Natural killer cell treated with Interleukin-12 subunit alpha and Interleukin-12 subunit beta and Interleukin-15 and Interleukin-18, amount 100 ng/mL, for 72 hours (primary cell): ENCODE measurements around the gene MRPL44. TPM values are rescaled to one million over a fixed set of nuclear protein-coding genes. Genes with fewer than 3 reads are reported as not detected.

Experiments used
- ATAC-seq, 2 donors: fragments of 150-1000 bp; cut with Tn5 transposase in 1 of 2; sonication (Bioruptor Pico), chemical (Tn5 transposase) in 1 of 2; 2 replicates each; pipeline ENCODE4 v1.10.0; 2021
- DNase-seq: peaks from one replicate; pipeline ENCODE4 v3.0.0; 2022; ENCODE audit warnings: low spot score
- H3K27ac Mint-ChIP-seq, 2 donors: 1 replicate in 1 of 2; 2 replicates in 1 of 2; pipeline ENCODE4 v1.8.0; 2022; ENCODE audit warnings: mixed read lengths in 2 of 2, mild to moderate bottlenecking in 1 of 2, moderate library complexity in 1 of 2
- H3K27me3 Mint-ChIP-seq, 2 donors: 1 replicate in 1 of 2; 2 replicates in 1 of 2; pipeline ENCODE4 v1.8.0; 2022; ENCODE audit warnings: mixed read lengths in 2 of 2
- H3K36me3 Mint-ChIP-seq: one replicate; pipeline ENCODE4 v1.8.0; 2022; ENCODE audit warnings: mixed read lengths
- H3K4me1 Mint-ChIP-seq, 2 donors: 1 replicate in 1 of 2; 2 replicates in 1 of 2; pipeline ENCODE4 v1.8.0; 2022; ENCODE audit warnings: low read depth in 2 of 2, mixed read lengths in 2 of 2, mild to moderate bottlenecking in 1 of 2
- H3K4me3 Mint-ChIP-seq: one replicate; pipeline ENCODE4 v1.8.0; 2022; ENCODE audit warnings: mixed read lengths
- H3K9me3 Mint-ChIP-seq: 2 replicates; pipeline ENCODE4 v1.8.0; 2022; ENCODE audit warnings: mixed read lengths
- total RNA-seq, 2 donors: library from RNA; stranded (reverse); gene quantifications; one replicate each; pipeline ENCODE4 v1.2.3, GENCODE V29; 2022

The MRPL44 gene
- total RNA-seq, 2 donors from 2014 or later: 29.0 to 29.1 TPM

DNA sequence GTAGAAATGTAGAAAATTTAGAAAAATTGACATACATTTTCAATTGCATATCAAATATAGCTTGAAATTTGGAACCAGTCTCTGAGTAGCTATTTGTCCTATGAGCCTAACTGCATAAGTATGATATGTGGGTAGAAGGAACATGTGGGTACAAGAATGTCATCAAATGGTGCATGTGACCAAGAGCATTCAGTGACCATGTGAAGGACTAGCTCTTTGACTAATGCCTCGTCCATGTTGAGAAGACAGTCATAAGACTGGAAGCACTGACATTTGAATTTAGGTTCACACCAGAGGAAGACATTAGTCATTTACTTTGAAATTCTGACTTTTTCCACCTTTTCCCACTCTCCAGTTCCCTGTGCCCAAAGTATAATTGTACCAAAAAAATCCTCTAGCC, 12.6 kb downstream of the MRPL44 start:
- no peak for DNase-seq
- no peak overlapping the region for H3K27ac Mint-ChIP-seq
- no peaks in the 10 kb centered on the region for H3K27me3 Mint-ChIP-seq
- ATAC-seq: no peak
- H3K4me1 Mint-ChIP-seq: peaks cover 0 to 4% of the 10 kb centered on the region in 2 donors
- H3K4me3 Mint-ChIP-seq: no peak overlapping the region
- H3K36me3 Mint-ChIP-seq: no peaks in the 10 kb centered on the region
- no peaks in the 10 kb centered on the region for H3K9me3 Mint-ChIP-seq

DNA sequence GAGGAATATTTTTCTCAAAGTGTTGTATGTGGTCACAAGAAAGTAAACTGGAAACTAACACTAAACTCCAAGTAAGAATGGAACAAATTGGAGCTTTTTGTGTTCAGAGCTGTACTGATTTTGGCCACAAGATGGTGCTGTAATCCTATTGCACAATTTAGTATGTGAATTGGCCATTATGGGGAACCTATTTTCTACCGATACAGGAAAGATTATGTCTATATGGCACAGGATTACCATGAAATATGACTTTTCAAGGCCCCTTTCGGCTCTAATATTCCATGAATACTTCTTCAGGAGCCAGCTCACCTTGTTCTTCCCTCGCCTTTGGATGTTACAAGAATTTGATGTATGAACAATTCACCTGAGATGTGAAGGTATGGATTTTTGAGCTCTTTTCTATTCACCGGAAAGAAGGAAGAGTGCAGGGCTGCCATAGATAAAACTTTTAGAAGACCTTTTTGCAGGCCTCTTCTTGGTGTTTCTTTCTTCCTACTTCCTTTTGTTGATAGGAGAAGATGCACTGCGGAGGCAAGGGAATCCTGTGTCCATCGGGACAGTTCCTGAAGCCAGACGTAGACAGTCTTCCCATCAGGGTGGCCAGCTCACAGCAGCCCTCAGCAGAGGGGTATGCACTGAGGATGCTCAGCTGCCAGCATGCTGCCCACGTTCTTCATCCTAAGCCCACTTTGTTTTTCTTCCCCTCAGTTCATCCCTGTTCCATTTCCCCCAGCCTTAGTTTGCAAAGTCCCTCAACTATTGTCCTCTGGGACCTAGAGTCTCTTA, 13.3 kb downstream of the MRPL44 start:
- H3K4me3 Mint-ChIP-seq: no peak overlapping the region
- peak; percentile 57 to 58 for ATAC-seq
- H3K27me3 Mint-ChIP-seq: no peaks in the 10 kb centered on the region
- peaks cover 0 to 4% of the 10 kb centered on the region in 2 donors for H3K4me1 Mint-ChIP-seq
- no peaks in the 10 kb centered on the region for H3K36me3 Mint-ChIP-seq
- H3K27ac Mint-ChIP-seq: peak overlapping the region in 1 of 2 donors; percentile 25
- DNase-seq: no peak
- H3K9me3 Mint-ChIP-seq: no peaks in the 10 kb centered on the region

DNA sequence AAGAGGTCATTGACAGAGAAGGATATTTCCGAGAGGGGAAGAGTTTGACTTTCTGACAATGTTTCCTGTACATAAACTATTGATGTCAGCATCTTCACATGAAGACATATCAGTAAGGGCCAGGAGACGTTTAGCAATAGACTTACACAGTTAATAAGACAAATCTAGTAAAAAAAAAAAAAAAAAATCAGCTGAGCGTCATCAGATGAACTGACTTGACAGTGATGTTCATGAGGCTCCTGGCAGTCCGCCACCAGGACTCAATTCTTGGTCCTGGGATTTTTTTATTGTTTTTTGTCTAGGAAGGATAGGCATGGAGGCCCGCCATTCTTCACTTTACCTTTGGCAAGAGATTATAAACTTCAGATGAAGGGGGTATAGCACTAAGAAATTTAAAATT, 14.5 kb downstream of the MRPL44 start:
- no peak for ATAC-seq
- peaks cover 0 to 4% of the 10 kb centered on the region in 2 donors for H3K4me1 Mint-ChIP-seq
- H3K9me3 Mint-ChIP-seq: no peaks in the 10 kb centered on the region
- no peaks in the 10 kb centered on the region for H3K27me3 Mint-ChIP-seq
- DNase-seq: no peak
- no peak overlapping the region for H3K27ac Mint-ChIP-seq
- H3K4me3 Mint-ChIP-seq: no peak overlapping the region
- no peaks in the 10 kb centered on the region for H3K36me3 Mint-ChIP-seq

DNA sequence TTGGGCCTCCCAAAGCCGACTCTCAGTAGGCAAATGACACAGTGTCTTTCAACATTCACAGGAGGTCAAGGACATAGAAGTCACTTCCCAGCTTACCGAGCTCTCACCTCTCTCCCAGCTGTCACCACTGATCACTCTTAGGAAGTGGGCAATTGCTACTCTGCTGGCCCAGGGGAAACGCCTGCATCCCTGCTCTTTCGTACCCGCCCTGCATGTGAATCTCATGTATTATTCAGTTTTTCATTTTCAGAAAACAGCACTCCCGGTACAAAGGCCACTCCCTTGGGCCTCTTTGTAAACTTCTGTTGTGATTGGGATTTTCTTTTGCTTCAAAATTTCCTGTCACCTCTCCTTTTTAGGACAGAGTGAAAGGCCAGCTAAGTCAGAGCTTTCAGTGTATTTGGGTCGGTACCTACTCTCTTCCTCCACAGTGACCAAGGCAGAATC, 15.4 kb downstream of the MRPL44 start:
- no peaks in the 10 kb centered on the region for H3K36me3 Mint-ChIP-seq
- H3K9me3 Mint-ChIP-seq: no peaks in the 10 kb centered on the region
- no peak overlapping the region for H3K4me3 Mint-ChIP-seq
- no peak for ATAC-seq
- H3K27ac Mint-ChIP-seq: no peak overlapping the region
- no peaks in the 10 kb centered on the region for H3K27me3 Mint-ChIP-seq
- H3K4me1 Mint-ChIP-seq: peaks cover 0 to 4% of the 10 kb centered on the region in 2 donors
- DNase-seq: no peak

DNA sequence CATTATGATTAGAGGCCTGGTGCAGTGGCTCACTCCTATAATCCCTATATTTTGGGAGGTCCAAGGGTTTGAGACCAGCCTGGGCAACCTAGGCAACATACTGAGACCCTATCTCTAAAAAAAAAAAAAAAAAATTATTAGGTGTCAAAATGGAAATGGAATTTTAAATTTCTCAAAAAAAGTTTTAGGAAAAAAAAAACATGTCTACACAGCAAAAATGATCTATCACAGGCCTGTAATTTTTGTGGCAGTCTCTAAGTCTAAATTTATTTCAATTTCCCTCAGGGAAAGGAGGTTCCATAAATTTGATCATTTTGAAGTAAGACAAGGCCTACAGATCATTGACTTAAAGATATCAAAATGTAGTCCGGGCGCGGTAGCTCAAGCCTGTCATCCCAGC, 16.3 kb downstream of the MRPL44 start:
- H3K27me3 Mint-ChIP-seq: no peaks in the 10 kb centered on the region
- H3K27ac Mint-ChIP-seq: no peak overlapping the region
- no peak overlapping the region for H3K4me3 Mint-ChIP-seq
- no peak for DNase-seq
- H3K9me3 Mint-ChIP-seq: no peaks in the 10 kb centered on the region
- peaks cover 0 to 4% of the 10 kb centered on the region in 2 donors for H3K4me1 Mint-ChIP-seq
- ATAC-seq: no peak
- H3K36me3 Mint-ChIP-seq: no peaks in the 10 kb centered on the region

DNA sequence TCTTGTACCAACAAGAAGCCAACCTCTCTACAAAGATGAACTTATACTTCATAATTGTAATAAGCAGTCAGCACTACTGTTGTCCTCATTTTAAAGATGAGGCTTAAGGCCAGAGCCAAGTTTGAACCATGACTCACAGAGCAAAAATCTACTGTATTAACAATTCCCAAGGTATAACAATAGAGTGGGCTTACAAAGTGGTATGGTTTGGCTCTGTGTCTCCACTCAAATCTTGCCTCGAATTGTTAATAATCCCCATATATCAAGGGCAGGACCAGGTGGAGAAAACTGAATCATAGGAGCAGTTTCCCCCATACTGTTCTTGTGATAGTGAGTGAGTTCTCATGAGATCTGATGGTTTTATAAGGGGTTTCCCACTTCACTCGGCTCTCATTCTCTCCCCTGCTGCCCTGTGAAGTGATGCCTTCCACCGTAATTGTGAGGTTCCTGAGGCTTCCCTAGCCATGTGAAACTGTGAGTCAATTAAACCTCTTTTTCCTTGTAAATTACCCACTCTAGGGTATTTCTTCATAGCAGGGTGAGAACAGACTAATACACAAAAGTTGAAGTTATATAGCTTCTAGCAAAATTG, 19.5 kb downstream of the MRPL44 start:
- DNase-seq (no peak), ATAC-seq (no peak)
- H3K9me3 Mint-ChIP-seq: no peaks in the 10 kb centered on the region
- no peak overlapping the region for H3K27ac Mint-ChIP-seq
- no peaks in the 10 kb centered on the region for H3K27me3 Mint-ChIP-seq
- no peaks in the 10 kb centered on the region for H3K4me1 Mint-ChIP-seq
- no peaks in the 10 kb centered on the region for H3K36me3 Mint-ChIP-seq
- H3K4me3 Mint-ChIP-seq: no peak overlapping the region

DNA sequence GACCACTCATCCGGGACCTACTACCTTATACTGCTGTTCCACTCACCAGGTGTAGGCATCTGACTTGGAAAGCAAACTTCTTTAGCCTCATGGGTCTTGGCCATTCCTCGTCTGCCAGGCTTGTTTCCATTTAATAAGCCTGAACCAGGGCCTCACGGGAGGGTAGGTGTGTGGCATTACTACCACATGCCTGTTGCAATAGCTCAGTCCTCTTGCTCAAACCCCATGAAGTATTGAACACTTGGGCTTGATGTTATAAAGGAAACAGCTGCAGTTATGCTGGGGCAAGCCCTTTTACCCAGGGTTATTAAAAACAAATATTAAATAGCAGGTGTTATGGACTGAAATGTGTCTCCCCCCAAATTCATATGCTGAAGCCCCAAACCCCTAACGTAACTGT, 21.2 kb downstream of the MRPL44 start:
- ATAC-seq (no peak), DNase-seq (no peak)
- Mint-ChIP-seq H3K4me1 (no peaks in the 10 kb centered on the region), H3K27ac (no peak overlapping the region), H3K36me3 (no peaks in the 10 kb centered on the region), H3K27me3 (no peaks in the 10 kb centered on the region), H3K4me3 (no peak overlapping the region), H3K9me3 (no peaks in the 10 kb centered on the region)

DNA sequence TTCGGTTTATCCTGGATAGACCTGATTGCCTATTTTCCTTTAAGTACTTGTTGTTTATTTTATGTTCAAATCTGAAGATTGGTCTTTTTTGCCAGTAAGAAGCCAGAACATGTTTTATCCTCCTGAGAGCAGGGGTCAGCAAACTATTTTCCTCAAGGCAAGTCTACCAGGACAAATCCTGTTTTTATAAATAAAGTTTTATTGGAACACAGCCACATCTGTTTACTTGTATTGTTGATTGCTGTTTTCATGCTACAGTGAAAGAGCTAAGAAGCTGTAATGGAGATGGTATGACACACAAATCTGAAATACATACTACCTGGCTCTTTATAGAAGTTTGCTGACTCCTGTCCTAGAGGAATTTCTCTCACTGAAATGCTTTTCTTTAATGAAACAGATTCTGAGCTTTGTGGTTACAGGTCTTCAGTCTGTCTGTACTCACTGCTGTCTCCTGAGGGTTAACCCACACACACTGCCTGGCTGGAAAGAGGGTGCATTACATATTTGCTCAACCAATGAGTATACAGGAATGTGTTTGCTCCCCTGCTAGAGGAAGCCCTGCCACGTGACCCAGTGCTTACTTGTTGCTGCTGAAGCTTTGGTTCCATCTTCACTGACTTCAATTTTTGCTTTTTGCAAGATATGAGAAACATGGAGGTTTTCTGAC, 22.6 kb downstream of the MRPL44 start:
- Mint-ChIP-seq H3K36me3 (no peaks in the 10 kb centered on the region), H3K27ac (no peak overlapping the region), H3K9me3 (no peaks in the 10 kb centered on the region), H3K27me3 (no peaks in the 10 kb centered on the region), H3K4me3 (no peak overlapping the region), H3K4me1 (no peaks in the 10 kb centered on the region)
- DNase-seq (no peak), ATAC-seq (no peak)

DNA sequence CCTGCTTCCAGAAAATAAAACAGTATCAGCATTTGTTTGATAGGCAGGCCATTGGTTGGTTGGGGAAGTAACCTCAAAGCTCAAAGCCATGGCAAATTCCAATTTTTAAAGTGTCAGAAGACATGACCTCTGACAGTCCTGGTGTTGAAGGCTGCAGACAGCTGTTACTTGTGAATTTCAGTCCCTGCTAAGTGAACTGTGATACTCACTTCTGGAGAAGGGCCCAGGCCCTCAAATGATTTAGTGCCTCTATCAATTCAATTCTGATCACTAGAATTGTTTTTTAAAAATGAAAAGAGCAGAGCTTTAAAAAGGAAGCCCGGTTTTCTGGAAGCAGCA, 23.1 kb downstream of the MRPL44 start:
- ATAC-seq (no peak), DNase-seq (no peak)
- H3K27me3 Mint-ChIP-seq: no peaks in the 10 kb centered on the region
- H3K4me3 Mint-ChIP-seq: no peak overlapping the region
- no peaks in the 10 kb centered on the region for H3K9me3 Mint-ChIP-seq
- H3K36me3 Mint-ChIP-seq: no peaks in the 10 kb centered on the region
- H3K27ac Mint-ChIP-seq: no peak overlapping the region
- H3K4me1 Mint-ChIP-seq: no peaks in the 10 kb centered on the region

DNA sequence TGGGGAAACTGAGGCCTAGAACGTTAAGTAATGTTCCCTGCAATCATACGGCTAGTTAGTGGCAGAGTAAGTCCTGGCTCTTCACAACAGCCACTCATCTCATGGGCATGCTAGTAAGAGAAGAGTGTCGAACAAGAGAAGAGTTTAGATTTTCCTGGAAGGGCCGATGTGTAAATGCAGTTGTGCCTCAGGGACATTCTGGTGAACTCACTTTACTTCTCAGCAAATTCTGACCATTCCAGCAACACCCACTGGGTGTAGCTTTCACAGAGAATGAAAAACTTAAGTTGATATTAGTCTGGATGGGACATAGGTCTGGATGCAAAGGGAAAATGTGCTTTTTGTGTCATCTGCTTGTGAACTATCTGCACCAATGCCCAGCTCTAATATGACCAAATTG, 23.5 kb downstream of the MRPL44 start:
- DNase-seq: no peak
- no peaks in the 10 kb centered on the region for H3K36me3 Mint-ChIP-seq
- no peak for ATAC-seq

DNA sequence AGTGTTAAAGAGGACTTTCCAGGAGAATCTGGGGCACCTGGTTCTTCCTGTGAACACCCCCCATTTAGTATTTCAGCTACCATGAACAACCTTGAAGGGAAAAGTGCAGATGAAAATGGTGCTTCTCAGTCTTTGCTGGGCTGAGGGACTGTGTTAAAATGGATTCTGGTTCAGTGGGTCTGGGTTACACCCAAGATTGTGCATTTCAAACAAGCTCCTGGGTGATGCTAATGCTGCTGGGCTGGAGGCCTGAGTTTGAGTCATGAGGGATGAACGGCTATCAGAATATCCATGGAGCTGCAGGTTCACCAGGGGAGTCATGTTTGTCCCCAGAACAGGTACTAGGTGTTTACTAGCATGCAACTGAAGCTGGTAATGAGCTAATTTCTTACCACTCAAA, 24.0 kb downstream of the MRPL44 start:
- no peaks in the 10 kb centered on the region for H3K9me3 Mint-ChIP-seq
- DNase-seq (no peak), ATAC-seq (no peak)
- H3K36me3 Mint-ChIP-seq: no peaks in the 10 kb centered on the region
- H3K4me3 Mint-ChIP-seq: no peak overlapping the region
- no peak overlapping the region for H3K27ac Mint-ChIP-seq
- H3K27me3 Mint-ChIP-seq: peaks cover 2 to 7% of the 10 kb centered on the region in 2 donors
- H3K4me1 Mint-ChIP-seq: no peaks in the 10 kb centered on the region

More for the DNA sequence above, 23.5 kb downstream of the MRPL44 start:
- peaks cover under 1 to 3% of the 10 kb centered on the region in 2 donors for H3K27me3 Mint-ChIP-seq
- H3K4me1 Mint-ChIP-seq: no peaks in the 10 kb centered on the region
- no peaks in the 10 kb centered on the region for H3K9me3 Mint-ChIP-seq
- no peak overlapping the region for H3K27ac Mint-ChIP-seq
- no peak overlapping the region for H3K4me3 Mint-ChIP-seq

DNA sequence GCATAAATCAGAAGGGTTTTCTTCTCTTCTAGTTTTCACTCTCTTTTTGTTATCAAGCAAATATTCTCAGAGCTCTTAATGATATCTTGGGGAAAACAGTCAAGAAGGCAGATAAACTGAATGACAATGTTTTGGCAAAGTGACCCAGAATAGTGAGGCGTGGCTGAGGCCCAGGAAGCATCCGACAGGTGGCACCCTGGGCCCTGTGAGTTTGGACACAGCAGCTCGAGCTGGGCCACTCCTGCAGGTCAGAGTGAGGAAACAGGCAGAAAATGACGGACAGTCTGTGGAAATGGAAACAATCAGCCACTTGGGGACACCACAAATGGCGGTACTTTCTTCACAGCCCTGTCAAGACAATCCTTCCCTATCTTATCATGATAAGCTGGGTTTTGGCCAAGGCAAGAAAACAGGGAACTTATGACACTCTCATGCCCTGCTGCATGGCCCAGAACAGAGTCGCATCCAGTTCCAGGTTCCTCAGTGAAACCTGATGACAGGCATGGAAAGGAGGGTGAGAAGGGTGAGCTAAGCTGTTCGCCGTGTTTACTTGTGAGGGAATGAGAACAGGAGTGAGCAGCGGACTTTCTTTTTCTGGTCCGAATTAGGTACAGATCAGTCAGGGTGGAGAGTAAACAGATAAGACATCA, 32.1 kb downstream of the MRPL44 start:
- Mint-ChIP-seq H3K36me3 (no peaks in the 10 kb centered on the region), H3K27me3 (peaks cover 2 to 19% of the 10 kb centered on the region in 2 donors), H3K4me3 (no peak overlapping the region), H3K9me3 (no peaks in the 10 kb centered on the region), H3K27ac (no peak overlapping the region), H3K4me1 (no peaks in the 10 kb centered on the region)
- DNase-seq (no peak), ATAC-seq (no peak)

DNA sequence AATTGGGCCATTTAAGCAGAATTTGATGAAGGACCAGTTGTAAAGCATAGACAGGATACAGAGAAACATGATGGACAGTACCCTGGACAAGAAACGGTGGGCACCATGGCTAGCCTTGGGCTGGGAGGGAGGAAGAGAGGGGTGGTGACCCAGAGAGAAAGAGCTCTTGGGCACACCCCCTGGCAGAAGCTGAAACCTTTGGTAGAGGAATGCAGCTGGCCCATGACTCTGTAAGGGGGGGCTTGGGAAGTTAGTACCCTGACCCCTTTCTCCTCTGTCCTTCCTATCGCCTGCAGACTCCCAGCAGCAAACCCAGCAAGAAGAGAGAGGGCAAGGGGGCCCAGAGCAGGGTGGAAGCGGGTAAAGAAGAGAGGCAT, 32.6 kb downstream of the MRPL44 start:
- Mint-ChIP-seq H3K27ac (no peak overlapping the region), H3K4me1 (no peaks in the 10 kb centered on the region), H3K4me3 (no peak overlapping the region), H3K36me3 (no peaks in the 10 kb centered on the region), H3K27me3 (peaks cover 2 to 19% of the 10 kb centered on the region in 2 donors), H3K9me3 (no peaks in the 10 kb centered on the region)
- DNase-seq: no peak
- ATAC-seq: no peak

DNA sequence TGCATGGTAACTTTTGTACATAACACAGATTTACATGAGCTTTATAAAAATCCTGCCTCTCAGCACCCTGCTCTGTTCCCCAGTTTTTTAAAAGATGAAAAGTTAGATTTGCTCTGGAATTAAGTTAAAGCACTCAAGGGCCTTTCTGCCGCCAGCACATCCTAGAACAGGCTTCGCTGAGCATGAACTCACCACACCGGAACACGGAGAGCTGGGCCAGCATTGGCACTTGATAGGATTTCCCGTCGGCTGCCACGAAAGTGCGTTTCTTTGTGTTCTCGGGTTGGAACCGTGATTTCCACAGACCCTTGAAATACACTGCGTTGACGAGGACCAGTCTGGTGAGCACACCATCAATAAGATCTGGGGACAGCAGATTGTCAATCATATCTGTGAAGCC, 34.3 kb downstream of the MRPL44 start:
- H3K4me3 Mint-ChIP-seq: no peak overlapping the region
- DNase-seq: no peak
- H3K4me1 Mint-ChIP-seq: no peaks in the 10 kb centered on the region
- H3K36me3 Mint-ChIP-seq: no peaks in the 10 kb centered on the region
- peaks cover 0 to 8% of the 10 kb centered on the region in 2 donors for H3K27me3 Mint-ChIP-seq
- no peak for ATAC-seq
- H3K27ac Mint-ChIP-seq: no peak overlapping the region
- H3K9me3 Mint-ChIP-seq: no peaks in the 10 kb centered on the region
